ENCODE measurements around the gene IGFLR1.

DNA sequence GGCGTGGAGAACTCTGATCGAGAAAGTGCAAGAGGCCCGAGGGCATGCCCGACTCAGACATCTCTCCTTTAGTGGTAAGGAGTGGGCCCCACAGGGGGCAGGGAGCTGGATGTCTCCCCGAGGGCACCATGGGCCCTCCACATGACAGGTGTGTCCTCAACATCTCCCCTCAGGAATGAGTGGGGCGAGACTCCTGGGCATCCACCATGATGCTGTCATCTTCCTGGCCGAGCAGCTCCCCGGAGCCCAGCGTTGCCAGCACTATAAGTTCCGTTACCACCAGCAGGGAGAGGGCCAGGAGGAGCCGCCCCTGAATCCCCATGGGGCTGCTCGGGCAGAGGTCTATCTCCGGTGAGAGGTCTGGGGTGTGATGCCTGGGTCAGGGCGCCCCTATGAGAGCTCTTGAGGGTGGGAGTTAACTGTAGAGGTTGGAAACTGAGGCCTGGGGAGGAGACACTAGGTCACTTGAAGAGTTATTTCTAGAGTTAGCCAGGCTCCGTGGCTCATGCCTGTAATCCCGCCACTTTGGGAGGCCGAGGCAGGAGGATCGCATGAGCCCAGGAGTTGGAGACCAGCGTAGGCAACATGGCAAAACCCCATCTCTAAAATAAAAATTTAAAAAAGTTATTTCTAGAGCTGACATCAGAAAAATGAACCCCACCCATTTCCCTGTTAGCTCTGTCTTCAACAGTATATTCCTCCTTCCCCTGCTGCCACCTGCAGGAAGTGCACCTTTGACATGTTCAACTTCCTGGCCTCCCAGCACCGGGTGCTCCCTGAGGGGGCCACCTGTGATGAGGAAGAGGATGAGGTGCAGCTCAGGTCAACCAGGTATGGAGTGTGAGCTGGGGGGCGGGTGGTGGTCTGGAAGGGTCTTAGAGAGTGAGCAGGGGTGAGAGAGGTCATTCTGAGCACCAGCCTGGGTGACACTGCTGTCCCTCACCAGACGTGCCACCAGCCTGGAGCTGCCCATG is 5.1 kb downstream of the IGFLR1 start:
- TF ChIP-seq POLR2A (IDR thresholded peaks at IDR 0.05), result no peak
- TF ChIP-seq CTCF (IDR thresholded peaks at IDR 0.05), result no peak
